8988T (cell line): ENCODE data around the gene SCUBE3.

Experiments
- DNase-seq: peaks from one replicate; pipeline ENCODE4 v3.0.0; 2011

Gene SCUBE3

DNA sequence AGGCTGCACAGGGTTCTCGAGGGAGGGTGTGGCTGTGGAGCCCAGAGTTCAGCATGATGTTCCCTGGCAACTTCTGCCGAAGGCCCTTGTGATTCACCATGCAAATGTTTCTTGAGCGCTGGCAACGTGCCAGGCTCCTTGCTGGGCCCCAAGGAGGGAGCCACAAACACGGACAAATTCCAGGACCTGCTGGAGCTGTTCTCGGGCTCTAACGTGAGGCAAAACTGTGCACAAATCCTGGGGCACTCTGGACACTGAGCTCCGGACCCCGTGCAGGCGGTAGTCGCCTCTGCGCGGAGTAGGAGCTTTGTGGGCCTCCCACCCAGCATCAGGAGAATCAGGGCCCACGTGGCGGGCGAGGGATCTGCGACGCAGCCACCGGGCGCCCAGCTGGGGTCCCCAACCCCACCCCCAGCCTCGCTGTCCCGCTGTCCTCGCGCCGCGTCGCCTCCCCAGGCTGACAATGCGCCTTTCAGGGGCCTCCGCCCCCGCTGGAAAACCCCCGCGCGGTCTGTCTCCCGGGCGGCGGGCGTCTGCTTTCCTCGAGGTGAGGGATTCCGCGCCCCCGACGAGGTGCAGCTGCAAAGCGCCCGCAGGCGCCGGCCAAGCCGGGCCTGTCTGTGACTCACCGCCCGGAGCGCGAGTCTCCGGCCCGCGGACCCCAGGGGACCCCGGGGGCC is 31.7 kb upstream of the SCUBE3 start:
- DNase-seq, result peak; percentile 73

DNA sequence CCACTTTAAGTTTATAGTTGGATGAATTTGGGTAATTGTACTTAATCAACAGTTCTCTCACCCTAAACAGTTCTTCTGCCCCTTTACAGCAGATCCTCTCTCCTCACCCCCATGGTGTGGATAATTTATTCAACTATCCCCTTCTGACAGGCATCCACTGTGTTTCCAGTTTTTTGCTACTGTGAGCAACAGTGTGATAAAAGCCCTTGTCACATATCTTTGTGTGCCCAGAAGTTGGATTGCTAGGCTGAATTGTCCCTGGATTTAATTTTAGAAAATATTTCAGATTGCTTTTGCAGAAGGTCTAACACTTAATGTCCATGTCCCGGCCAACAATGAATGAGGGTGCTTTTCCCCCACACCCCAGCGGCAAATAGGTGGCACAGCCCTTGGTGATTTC is 30.5 kb upstream of the SCUBE3 start:
- no peak for DNase-seq

DNA sequence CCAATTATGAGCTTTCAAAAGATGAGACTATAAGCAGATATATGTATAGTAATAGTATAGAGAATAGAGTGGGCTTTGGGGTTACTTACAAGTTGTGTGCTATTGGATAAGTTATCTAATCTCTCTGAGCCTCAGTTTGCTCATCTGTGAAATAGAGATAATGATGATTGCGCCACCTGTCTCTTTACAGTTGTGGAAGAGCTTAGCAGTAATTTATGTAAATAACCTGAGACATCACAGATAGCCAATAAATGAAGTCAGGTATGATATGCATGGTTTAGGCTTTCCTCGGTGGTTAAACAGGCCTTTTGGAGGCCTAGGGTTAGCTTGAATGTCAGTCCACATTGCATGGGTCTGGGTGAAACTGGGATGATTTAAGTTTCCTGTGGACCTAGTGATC is 29.8 kb upstream of the SCUBE3 start:
- no peak for DNase-seq

- DNase-seq, result no peak
Measured at GRCh38 chr6:35184580-35185301, 29.0 kb upstream of the SCUBE3 start.

DNA sequence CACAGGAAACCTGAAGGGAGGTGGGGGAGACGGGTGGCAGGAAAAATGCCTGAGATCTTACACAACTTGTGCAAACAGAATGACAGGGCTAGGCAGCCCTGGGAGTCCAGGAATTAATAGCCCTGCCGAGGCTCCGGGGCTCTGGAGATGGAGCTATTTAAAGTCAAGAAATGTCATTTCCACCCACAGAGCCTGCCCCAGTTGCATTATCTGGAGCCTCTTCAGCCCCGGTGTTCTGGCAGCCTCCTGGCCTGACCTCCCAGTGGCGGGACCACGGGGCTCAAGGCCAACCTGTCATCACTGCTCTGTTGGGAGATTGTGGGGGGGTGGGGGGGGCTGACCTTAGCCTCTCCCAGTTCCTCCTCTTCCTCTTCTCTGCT is 28.5 kb upstream of the SCUBE3 start:
- DNase-seq, result peak; percentile 53

- no peak for DNase-seq
Measured at GRCh38 chr6:35185971-35186370, 27.8 kb upstream of the SCUBE3 start.

GRCh38 chr6:35186571-35186970 is 27.2 kb upstream of the SCUBE3 start:
- DNase-seq, result no peak

- no peak for DNase-seq
Measured at GRCh38 chr6:35188886-35189285, 24.9 kb upstream of the SCUBE3 start.

- DNase-seq, result no peak
Measured at GRCh38 chr6:35190306-35190705, 23.4 kb upstream of the SCUBE3 start.

- DNase-seq, result no peak
Measured at GRCh38 chr6:35191889-35192288, 21.9 kb upstream of the SCUBE3 start.

GRCh38 chr6:35192301-35192860 is 21.4 kb upstream of the SCUBE3 start:
- no peak for DNase-seq

GRCh38 chr6:35194390-35194789 is 19.4 kb upstream of the SCUBE3 start:
- no peak for DNase-seq

DNA sequence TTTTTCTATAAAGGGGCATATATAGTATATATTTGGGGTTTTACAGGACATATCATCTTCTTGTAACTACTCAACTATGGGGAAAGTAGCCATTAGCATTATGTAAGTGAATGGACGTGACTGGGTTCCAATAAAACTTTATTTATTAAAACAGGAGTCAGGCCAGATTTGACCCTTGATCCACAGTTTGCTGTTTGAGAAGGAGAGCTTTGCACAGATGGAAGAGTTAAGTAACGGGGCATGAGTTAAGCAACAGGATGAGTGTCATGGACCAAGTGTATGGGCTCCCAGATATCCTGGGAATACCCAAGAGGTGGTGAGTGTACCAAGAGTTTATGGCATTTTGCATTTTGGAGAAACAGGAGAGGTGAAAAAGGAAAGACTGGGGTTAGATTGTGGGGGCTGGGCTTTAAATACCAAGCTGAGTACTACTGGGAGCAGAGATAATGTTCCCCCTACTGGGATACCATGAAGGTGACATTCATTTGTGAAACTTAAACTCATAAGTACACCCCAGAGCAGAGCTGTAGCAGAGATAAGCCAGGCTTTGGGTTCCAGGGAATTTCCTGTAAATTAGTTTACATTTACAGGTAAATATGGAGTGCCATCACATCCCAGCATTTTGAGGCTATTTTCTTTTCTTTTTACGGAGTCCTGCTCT is 18.5 kb upstream of the SCUBE3 start:
- DNase-seq, result no peak

DNA sequence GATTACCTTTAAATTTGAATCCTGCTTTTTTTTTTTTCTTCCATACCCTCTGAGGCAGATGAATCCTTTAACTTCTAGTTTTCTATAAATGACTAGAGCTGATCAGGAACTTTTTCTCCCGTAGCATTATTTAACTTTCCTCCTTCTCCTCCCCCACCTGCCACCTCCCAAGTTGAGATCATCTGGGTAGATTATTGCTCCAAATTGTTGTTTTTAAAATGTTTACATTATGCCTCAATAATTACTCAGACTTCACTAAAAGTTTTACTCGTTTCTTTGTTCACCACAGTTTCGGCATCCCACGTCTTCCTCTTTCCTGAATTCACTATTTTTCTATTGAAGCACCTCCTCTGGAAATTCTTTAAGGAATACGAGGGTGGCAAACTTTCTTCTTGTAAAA is 16.6 kb upstream of the SCUBE3 start:
- DNase-seq, result no peak

- DNase-seq, result no peak
Measured at GRCh38 chr6:35199866-35200265, 13.9 kb upstream of the SCUBE3 start.

- DNase-seq, result no peak
Measured at GRCh38 chr6:35202066-35202546, 11.7 kb upstream of the SCUBE3 start.

DNA sequence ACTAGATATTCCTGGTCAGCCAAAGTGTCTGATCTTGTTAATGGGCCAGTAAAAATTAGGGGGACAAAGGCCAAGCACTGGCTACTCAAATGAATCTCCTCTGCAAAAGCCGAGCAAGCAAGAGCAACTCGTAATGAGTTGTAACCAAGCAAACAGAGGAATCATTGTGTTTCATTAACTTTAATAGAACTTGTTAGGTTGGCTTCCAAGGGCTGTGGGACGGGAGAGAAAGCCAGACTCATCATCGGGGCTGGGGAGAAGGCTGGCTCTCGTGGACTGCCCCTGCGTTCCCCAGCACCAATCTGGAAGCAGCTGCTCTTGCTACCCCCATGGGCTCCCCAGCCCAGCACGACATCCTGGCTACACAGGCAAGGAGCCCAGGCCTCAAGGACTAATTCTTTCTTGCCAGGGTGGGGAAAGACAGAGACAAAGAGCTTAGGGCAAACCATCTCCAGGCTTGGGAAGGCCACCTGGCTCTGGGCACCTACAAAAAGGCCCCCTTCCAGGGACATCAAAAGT is 10.5 kb upstream of the SCUBE3 start:
- no peak for DNase-seq

DNA sequence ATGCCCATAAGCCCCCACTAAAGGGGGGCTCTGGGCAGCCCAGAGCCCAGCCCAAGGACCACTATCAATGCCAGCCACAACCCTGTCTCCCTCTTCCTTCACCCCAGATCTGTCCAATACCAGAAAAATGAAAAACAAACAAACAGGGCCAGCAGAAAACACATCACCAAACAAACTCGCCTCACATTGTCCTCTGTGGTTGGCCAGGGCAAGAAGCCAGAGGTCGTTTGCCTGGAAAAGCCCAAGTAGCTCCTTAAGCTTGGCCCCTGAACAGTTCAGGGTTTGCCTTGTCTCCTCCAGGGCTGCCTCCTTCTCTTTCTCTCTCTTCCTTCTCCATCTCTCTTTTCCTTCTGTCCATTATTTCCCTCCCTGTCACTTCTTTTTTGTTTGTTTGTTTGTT is 10.1 kb upstream of the SCUBE3 start:
- DNase-seq, result no peak

GRCh38 chr6:35206346-35206745 is 7.4 kb upstream of the SCUBE3 start:
- DNase-seq, result no peak

DNA sequence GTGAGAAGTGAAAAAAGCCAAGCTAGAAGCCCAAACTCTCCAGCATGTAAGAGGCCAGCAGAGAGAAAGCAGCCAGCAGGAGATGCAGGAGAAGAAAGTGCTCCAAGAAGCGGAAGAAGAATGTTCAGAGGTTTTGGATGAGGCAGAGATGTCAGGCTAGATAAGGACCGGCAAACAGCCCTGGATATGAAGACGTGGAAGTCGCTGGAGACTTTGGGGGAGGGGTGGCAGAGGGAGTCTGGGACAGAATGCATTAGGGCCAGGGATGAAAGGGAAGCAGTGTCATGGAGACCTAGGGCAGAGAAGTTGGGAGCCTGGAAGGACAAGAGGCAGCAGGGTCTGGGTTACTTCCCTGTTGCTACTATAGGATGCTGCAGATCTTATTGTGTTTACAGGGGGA is 5.3 kb upstream of the SCUBE3 start:
- no peak for DNase-seq

DNA sequence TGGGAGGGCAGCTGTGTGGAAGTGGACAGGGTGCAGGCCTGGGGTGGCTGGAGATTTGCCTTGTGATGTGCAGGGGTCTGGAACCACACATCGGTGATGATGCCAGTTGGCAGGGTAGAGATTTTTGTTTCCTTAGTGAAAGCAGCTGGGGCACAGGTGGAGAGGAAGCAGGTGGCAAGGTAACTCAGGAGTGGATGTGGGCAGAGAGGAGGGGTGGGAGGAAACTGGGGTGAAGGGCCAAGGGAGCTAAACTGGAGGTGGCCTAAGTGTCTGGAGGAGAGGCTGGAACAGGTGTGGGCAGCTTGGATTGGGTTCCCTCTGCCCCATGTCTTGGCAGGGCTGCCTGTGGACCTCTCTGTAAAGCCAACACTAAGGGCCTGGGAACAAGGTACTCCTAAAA is 4.7 kb upstream of the SCUBE3 start:
- no peak for DNase-seq

DNA sequence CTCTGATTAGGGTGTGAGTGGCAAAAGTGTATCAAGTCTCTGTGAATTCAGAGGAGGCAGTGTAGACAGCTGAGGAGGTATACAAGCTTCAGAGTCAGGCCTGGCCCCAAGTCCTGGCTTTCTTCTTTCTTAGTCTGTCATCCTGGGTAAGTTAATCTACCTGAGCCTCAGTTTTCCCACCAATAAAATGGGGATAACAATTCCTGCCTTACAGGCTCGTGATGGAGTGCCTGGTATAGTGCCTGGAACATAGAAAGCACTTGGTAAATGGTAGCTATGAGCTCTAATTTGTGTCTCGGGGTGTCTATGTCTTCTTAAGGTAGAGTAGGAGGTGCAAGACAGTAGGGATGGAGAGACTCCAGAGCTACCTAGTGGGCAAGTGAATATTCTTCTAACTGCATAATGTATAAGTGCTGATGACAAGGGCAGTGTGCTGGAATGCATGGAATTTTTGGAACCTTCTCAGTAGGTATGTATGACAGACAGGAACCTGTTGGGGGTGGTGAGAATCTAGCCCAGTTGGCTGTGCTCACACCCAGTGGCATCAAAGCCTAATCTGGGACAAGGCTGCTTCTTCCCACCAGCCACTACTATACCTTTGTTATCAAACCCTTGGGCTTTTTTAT is 4.0 kb upstream of the SCUBE3 start:
- DNase-seq, result no peak

GRCh38 chr6:35213298-35213791 is 411 bp upstream of the SCUBE3 start:
- DNase-seq, result no peak
